Measurements from ENCODE around the gene EXOC2.

DNA sequence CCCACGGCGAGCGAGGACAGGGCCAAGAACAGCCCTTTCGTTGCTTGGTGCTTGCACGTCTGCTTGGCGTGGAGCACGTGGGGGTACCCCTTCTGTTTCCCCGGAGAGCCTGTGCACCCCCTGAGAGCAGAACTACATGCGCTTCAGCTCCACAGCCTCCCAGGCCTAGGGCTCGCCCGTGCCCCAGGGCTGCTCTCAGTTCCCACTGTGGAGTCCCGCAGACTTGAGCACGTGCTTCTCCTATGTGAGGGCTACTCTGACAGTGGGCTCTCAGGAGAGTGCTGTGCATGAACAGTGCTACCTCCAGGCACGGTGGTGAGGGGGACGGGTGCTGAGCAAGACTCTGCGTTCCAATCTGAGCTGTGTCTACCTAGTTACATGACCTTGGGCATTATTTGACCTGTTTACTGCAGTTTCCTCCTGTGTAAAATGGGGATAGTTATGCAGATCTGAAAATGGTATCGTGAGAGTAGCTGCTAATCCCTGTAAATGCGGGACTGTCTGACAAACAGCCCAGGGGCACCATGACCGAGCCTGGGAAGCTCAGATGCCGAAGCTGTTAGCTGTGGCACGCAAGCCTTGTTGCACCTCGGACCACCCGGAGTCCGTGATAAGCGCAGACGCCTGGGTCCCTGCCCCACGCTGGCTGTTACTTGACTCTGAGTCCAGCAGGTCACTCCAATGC is 219.0 kb downstream of the EXOC2 start:
- TF ChIP-seq HNRNPUL1 (IDR thresholded peaks at IDR 0.05; ENCODE audit: low read depth, low read length) (no peak), ZNF34 (CRISPR knock-in tag; IDR thresholded peaks at IDR 0.05; ENCODE audit: borderline replicate concordance) (no peak), ZNF749 (CRISPR knock-in tag; IDR thresholded peaks at IDR 0.05; ENCODE audit: borderline replicate concordance) (no peak), RFX5 (IDR thresholded peaks at IDR 0.05; ENCODE audit: low read depth, low read length) (no peak), SUZ12 (IDR thresholded peaks at IDR 0.05; ENCODE audit: low read depth, low read length) (no peak)
- TF ChIP-seq, protein P1, sequence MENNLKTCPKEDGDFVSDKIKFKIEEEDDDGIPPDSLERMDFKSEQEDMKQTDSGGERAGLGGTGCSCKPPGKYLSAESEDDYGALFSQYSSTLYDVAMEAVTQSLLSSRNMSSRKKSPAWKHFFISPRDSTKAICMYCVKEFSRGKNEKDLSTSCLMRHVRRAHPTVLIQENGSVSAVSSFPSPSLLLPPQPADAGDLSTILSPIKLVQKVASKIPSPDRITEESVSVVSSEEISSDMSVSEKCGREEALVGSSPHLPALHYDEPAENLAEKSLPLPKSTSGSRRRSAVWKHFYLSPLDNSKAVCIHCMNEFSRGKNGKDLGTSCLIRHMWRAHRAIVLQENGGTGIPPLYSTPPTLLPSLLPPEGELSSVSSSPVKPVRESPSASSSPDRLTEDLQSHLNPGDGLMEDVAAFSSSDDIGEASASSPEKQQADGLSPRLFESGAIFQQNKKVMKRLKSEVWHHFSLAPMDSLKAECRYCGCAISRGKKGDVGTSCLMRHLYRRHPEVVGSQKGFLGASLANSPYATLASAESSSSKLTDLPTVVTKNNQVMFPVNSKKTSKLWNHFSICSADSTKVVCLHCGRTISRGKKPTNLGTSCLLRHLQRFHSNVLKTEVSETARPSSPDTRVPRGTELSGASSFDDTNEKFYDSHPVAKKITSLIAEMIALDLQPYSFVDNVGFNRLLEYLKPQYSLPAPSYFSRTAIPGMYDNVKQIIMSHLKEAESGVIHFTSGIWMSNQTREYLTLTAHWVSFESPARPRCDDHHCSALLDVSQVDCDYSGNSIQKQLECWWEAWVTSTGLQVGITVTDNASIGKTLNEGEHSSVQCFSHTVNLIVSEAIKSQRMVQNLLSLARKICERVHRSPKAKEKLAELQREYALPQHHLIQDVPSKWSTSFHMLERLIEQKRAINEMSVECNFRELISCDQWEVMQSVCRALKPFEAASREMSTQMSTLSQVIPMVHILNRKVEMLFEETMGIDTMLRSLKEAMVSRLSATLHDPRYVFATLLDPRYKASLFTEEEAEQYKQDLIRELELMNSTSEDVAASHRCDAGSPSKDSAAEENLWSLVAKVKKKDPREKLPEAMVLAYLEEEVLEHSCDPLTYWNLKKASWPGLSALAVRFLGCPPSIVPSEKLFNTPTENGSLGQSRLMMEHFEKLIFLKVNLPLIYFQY (CRISPR knock-in tag; IDR thresholded peaks at IDR 0.05; ENCODE audit: borderline replicate concordance), result no peak
- TF ChIP-seq, protein P2, sequence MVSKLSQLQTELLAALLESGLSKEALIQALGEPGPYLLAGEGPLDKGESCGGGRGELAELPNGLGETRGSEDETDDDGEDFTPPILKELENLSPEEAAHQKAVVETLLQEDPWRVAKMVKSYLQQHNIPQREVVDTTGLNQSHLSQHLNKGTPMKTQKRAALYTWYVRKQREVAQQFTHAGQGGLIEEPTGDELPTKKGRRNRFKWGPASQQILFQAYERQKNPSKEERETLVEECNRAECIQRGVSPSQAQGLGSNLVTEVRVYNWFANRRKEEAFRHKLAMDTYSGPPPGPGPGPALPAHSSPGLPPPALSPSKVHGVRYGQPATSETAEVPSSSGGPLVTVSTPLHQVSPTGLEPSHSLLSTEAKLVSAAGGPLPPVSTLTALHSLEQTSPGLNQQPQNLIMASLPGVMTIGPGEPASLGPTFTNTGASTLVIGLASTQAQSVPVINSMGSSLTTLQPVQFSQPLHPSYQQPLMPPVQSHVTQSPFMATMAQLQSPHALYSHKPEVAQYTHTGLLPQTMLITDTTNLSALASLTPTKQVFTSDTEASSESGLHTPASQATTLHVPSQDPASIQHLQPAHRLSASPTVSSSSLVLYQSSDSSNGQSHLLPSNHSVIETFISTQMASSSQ (IDR thresholded peaks at IDR 0.05; ENCODE audit: low read depth), result no peak
- TF ChIP-seq, protein P2 (CRISPR knock-in tag; IDR thresholded peaks at IDR 0.05; ENCODE audit: borderline replicate concordance), result no peak

All from HepG2 (cell line).